Activated CD4-positive, CD25-positive, alpha-beta regulatory T cell (primary cell): ENCODE results near the gene ZCCHC14.
"Not testable (repeated sequence)": the region's sequence is repeated elsewhere in the genome, so short reads cannot be mapped to it uniquely, and the experiment has no call there.

Experiments
- DNase-seq, 4 experiments: peaks; one replicate each; lab custom pipeline; 2025; lab: John Stamatoyannopoulos, UW

ZCCHC14 gene

DNA sequence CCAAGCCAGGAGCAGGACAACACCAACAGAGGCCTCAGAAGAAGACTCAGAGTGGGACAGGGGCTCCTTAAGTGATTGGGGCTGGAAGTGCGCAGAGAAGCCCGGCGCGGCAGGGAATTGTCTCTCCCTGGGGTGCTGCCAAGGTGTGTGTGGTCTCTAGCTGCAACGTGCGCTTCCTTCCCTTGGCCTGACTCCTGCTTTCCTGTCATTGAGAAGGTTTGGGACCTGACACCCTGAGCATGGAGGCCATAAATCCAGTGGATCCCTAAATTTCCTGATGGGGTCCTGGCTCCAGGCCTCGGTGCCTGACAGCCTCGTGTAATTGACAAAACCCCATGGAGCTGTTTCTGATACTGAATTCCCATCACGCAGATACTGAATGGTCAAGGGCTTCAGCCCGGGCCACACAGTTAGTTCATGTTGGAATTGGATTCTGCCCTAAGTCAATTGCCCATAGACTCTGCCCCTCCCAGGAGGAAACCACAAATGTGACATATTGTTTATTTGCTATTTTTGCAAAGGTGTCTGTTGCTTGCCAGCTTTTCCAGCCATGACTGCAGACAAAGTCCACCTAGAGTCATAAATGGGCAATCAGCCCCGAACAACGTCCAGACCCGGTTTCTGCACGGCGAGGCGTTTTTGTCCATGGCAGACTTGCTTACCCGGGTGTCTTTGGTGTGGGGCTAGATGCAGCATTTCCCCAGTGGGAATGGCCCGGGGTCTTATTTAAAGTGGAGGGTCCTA lies 4.4 kb upstream of the ZCCHC14 start:
- not testable (repeated sequence) for DNase-seq

- no peak for DNase-seq
Measured at GRCh38 chr16:87496447-87496801, 3.6 kb upstream of the ZCCHC14 start.

DNA sequence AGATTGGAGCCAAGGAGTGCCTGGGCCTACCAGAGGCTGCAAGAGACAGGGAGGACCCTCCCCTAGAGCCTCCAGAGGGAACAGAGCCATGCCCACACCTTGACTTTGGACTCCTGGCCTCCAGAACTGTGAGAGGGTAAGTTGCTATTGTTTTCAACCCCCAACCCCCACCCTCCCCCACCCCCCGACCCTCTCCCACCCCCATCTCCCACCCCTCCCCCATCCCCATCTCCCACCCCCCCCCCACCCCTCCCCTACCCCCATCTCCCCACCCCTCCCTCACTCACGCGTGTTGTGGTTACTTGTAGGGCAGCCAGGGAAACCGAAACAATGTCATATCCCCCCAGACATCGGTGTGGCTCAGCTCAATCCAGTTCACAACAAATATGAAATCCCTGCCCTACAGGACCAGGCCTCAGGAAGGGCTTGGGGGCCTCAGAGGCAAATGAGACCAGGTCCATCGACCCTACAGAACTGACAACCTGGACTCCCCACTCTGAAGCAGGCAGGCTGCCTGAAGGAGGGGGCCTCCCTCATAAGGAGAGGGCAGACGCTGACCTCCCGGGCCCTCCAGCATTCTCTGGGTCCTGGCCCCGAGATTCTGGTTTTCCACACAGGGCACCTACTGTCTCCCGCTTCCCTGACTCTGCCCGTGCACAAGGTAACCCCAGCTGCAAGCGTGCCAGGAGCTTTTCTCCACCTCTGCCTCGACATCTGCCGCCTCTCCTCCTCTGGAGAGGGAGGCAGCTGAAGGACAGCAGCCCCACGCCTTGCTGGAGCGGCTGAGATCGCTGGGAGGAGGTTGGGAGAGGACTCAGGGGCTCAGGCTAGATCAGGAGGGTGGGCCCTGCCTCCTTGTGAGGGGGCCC lies 3.0 kb upstream of the ZCCHC14 start:
- no peak for DNase-seq

DNA sequence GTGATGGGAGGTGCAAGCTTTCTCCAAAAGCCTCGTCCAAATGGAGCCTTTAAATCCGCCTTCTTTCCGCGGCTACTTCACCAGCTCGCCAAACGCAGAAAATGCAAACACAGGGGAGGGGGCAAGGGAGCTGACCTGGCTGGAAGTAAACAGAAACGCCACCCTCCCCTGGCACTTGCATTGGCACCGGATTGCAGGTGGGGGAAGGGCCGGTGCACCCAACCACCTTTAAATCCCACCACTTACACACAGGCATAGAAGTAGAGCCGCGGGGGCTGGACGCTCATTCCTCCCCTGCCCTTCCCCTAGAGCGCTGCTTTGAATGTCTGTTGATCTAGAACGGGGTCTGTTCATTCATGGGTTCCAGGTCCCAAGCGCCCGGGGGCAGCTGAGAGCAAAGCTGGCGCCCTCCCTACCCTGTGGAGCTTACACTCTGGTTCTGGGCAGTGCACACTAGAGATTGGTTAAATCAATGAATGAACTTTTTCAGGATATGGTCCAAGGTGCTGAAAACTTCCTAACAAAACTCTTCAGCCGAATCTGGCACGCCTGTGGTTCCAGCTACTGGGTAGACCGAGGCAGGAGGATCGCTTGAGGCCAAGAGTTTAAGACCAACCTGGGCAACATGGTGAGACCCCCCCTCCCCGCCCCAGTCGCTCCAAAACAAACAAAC lies 920 bp upstream of the ZCCHC14 start:
- DNase-seq, result no peak

DNA sequence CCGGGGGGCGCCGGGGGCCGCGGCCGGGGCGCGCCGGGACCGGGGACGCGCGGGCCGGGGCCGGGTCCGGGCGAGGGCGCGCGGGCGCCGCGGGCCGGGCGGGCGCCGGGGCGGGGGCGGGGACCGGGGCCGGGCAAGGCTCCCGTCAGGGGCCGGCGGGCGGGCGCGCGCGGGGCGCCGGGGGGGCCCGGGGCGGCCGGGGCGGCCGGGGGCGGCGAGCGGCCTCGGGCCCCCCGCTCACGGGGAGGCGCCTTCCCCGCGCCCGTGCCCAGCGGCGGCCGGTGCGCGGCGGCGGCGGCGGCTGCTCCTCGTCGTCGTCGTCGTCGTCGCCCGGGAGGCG lies 563 bp downstream of the ZCCHC14 start:
- no peak for DNase-seq

DNA sequence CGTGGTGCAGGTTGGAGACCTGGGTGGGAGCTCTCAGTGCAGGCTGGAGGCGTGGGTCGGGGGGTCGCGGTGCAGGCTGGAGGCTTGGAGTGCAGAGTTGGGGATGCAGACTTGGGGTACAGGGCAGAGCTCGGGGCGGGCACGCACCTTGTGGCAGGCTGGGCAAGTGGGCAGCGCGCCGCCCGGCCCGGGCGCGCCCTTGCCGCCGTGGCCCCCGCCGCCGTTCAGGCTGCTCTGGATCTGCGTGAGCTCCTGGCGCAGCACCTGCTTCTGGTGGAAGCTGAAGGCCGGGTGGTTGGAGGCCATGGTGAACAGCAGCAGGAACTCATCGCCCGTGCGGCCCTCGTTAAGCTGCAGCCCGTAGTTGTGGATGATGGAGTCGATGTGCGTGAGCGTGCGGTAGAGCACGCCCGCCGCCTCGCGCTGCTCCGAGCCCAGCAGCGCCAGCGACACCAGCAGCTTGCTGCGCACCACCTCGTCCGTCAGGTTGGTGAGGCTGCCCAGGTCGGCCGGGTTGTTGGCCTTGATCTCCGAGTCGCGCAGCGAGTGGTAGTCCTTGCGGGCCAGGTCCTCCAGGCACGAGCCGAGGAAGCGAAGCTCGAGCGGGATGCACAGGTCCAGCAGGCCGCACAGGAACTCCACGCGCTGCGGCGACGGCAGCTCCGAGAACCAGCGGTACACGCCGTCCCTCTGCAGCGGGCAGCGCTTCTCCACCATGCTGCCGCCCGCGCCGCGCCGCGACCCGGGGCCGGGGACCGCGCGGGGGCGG lies 1.1 kb downstream of the ZCCHC14 start:
- no peak for DNase-seq

GRCh38 chr16:87490799-87491521 lies 1.9 kb downstream of the ZCCHC14 start:
- DNase-seq, result peak; percentile 21 to 58 (median 36)

GRCh38 chr16:87490096-87490798 lies 2.6 kb downstream of the ZCCHC14 start:
- no peak for DNase-seq

DNA sequence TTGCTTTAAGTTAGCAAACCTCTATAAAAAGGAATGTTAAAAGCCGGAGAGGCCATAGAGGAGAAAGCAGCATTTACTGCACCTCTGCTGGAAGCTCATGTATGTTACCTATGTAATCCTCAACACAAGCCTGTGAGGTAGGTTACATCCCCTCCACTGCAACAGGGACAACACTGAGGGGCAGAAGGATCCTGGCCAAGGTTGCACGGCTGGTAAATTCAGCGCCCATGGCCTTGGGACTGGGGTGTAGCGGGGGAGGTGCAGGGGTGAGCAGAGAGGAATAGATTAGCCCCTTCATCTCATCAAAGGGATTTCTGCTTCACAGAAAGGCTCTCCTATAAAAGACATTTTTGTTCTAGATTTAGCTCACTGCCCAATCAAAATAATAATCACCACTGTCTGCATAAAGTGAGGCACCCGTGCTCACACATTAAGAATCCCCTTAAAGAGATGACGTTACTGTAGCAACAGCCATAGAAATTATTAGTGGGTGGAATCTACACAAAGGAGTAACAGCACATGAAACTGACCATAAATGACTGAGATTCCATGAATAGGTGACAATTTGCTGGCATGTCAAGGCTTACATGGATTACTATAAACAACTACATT lies 3.3 kb downstream of the ZCCHC14 start:
- no peak for DNase-seq

GRCh38 chr16:87488960-87489359 lies 3.9 kb downstream of the ZCCHC14 start:
- not testable (repeated sequence) for DNase-seq

DNA sequence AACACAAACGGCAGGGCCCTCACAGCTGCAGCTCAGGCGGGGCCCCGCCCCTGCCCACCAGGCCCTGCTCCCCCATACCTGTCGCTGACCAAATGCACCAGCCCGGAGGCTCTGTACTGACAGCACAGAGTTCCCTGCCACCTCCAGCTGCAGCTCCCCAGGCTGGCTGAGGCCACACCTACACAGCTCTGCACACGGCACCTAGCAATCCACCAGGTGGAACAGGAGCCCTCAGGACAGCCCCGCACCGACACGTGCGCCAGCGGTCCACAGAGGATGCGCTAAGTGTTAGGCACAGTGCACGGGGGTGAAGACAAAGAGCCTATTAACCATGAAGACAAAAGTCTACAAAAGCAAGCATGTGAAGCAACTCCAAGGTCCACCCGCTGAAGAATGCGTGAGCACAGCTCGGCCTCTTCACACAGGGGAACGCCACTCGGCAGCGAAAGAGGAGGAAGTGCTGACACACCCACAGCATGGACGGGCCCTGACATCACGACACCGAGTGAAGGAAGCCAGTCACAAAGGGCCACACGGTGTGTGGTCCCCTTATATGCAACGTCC lies 5.4 kb downstream of the ZCCHC14 start:
- DNase-seq, result peak; percentile 27 to 59 (median 51)

- no peak for DNase-seq
Measured at GRCh38 chr16:87486713-87487247, 6.0 kb downstream of the ZCCHC14 start.

GRCh38 chr16:87486282-87486681 lies 6.5 kb downstream of the ZCCHC14 start:
- DNase-seq, result no peak

GRCh38 chr16:87485792-87486191 lies 7.0 kb downstream of the ZCCHC14 start:
- not testable (repeated sequence) for DNase-seq

DNA sequence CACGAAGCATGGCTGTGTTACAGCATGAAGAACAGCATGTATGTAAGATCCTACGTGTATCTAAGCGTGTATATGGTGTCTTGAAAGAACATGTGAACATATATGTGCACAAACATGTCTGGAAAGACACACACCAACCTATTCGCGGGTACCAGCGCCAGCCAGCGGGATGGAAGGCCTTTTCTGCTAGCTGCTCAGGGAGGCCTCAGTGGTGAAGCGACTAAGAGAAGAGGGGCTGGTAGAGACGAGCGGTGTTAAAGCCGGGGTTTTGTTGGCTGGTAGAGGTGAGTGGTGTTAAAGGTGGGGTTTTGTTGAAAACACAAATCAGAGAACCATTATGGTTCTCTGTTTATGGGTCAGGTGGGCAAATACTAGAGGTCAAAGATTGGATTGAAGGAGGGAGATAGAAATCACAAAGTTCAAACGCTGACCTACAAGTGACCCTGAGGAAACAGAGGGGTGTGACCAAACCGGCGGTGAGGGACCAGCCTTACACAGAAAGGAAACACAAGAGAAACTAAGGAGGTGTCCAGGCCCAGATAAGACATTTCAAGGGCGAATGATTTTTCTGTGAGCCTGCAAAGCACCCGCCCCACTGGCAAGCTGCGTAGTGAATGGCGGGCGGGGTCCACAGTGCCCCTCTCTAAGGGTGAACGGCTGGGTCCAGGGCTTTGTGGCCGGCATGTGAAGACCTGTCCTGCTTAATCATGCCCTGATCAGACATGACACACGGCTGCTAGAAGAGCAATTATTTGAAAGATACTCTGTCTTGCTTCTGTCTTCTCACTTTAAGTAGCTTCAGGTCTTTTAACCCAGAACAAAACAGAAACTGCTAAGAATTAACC lies 8.1 kb downstream of the ZCCHC14 start:
- DNase-seq, result no peak

GRCh38 chr16:87483481-87483880 lies 9.3 kb downstream of the ZCCHC14 start:
- no peak for DNase-seq

DNA sequence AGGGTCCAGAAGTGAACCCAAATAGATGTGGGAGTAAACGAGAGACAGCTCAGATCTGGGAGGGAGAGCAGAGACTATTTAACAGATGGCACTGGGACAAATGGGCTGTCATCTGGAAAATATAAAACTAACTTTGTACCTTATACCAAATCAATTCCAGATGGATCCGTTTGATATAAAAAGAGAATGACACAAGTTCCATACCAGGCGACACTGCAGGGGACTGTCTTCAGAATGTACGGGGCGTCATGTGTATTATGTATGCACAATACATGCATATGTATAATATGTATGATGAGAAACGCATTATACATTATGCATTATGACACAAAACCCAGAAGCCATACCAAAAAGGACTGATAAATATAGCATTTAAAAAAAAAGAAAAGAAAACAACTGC lies 10.2 kb downstream of the ZCCHC14 start:
- not testable (repeated sequence) for DNase-seq

DNA sequence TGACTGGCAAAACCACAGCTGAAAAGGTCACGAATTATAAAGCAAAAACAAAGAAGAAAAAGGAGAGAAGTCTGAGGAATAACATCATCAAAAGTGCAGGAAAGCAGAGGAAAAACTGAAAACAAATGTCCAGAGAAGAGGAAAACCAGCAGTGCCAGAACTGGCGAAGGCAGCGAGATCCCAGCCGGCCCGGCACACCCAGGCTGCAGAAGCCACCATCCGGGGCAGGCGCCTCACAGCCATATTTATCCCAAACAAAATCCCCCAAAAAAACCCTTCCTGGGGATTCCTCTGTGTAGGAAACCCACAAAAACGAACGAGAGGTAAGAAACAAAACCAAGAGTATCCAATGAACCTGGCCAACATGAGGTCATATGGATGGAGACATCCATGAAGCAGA lies 10.6 kb downstream of the ZCCHC14 start:
- DNase-seq, result no peak

DNA sequence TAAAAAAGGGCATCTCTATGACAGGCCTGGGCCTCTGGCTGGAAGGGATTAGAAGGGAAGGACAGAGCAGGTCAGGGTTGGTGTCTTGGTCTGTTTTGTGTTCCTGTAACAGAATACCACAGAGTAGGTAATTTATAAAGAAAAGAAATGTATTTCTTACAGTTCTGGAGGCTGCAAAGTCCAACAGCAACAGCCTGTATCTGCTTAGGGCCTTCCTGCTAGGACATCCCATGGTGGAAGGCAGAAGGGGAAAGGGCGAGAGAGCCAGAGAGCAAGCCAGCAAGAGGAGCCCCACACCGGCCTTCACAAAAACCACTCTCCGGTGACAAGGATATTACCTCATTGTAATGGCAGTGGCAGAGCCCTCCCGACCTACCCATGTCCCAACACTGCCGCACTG lies 11.1 kb downstream of the ZCCHC14 start:
- not testable (repeated sequence) for DNase-seq
